HepG2 (cell line): ENCODE measurements around the gene CHFR. TPM values are rescaled to one million over a fixed set of nuclear protein-coding genes. Genes with fewer than 3 reads are reported as not detected.
A peak's percentile ranks its signal among the peaks of the same experiment; 100 is the strongest.

ENCODE experiments used
- ATAC-seq: fragments of 200-7000 bp; cut with Tn5 transposase; 3 replicates; pipeline ENCODE4 v1.9.1; 2020; ENCODE audit warnings: mild to moderate bottlenecking, moderate library complexity
- BruUV-seq: library from RNA; stranded (reverse); fragments of 400-500 nt; replicated peaks from 2 replicates; lab custom pipeline; 2021; lab: Mats Ljungman, UMichigan
- CTCF ChIA-PET: fragments of 300-600 bp; formaldehyde crosslinking; extraction: SDS; loops from one replicate; lab custom pipeline; 2021; ENCODE audit warnings: low total read pairs, inconsistent platforms, low intra/inter-chr PET ratio; lab: Yijun Ruan, JAX
- POLR2A ChIA-PET: fragments of 350-600 bp; sonication (Branson Sonifier 250); formaldehyde crosslinking; loops from one replicate; lab custom pipeline; 2020; ENCODE audit warnings: antibody characterized with exemption, inconsistent platforms; lab: Yijun Ruan, JAX
- DNase-seq: peaks from one replicate; pipeline ENCODE4 v3.0.0-alpha.2; 2015; ENCODE audit warnings: low spot score
- FAIRE-seq: peaks from 3 replicates; lab custom pipeline; 2011; peaks lifted over from hg19 to GRCh38; lab: Jason Lieb, UNC
- H2AFZ ChIP-seq: one replicate; pipeline ENCODE4 v1.6.1; 2011; ENCODE audit warnings: low read length, inconsistent platforms
- H3K27ac ChIP-seq: fragments of 300-600 bp; 3 replicates; pipeline ENCODE4 v1.8.0; 2011; ENCODE audit warnings: mixed run types, mild to moderate bottlenecking, mixed read lengths, low read length, inconsistent platforms; ENCODE audit not compliant: insufficient read depth; ENCODE audit errors: extremely low read length
- H3K27me3 ChIP-seq, 2 experiments: fragments of 200-600 bp in 1 of 2; 2 replicates in 1 of 2; 3 replicates in 1 of 2; pipeline versions ENCODE4 v1.6.0 to v1.8.0; 2011; ENCODE audit warnings: low read length in 2 of 2, mild to moderate bottlenecking in 2 of 2, moderate library complexity in 2 of 2, inconsistent platforms in 1 of 2; ENCODE audit not compliant: insufficient read depth in 2 of 2, control insufficient read depth in 1 of 2
- H3K36me3 ChIP-seq, 2 experiments: fragments of 200-600 bp in 1 of 2; replicated peaks in 1 of 2; 2 replicates in 1 of 2; 3 replicates in 1 of 2; pipeline versions ENCODE4 v1.5.1 to v1.8.0; 2011; ENCODE audit warnings: low read length in 2 of 2, inconsistent platforms in 1 of 2; ENCODE audit not compliant: insufficient read depth in 2 of 2, control insufficient read depth in 1 of 2
- H3K4me1 ChIP-seq: 2 replicates; pipeline ENCODE4 v1.5.1; 2012; ENCODE audit warnings: low read length, inconsistent platforms; ENCODE audit not compliant: insufficient read depth
- H3K4me2 ChIP-seq: 2 replicates; pipeline ENCODE4 v1.6.0; 2011; ENCODE audit warnings: low read depth, low read length, inconsistent platforms
- H3K4me3 ChIP-seq, 3 experiments: fragments of 200-600 bp in 1 of 3; sonication (generic), shearing (Covaris generic) in 1 of 3; replicated peaks in 1 of 3; 2 replicates each; pipeline ENCODE4 v1.5.1; 2011 to 2016; ENCODE audit warnings: low read length in 3 of 3, inconsistent platforms in 2 of 3, low read depth in 2 of 3, mild to moderate bottlenecking in 2 of 3, control low read depth in 1 of 3, mixed read lengths in 1 of 3; ENCODE audit not compliant: insufficient read depth in 1 of 3
- H3K79me2 ChIP-seq: one replicate; pipeline ENCODE4 v1.6.1; 2011; ENCODE audit warnings: low read length, inconsistent platforms; ENCODE audit not compliant: insufficient read depth
- H3K9ac ChIP-seq: 2 replicates; pipeline ENCODE4 v1.6.0; 2011; ENCODE audit warnings: mild to moderate bottlenecking, low read depth, low read length, inconsistent platforms; ENCODE audit not compliant: insufficient read depth
- H3K9me3 ChIP-seq: 2 replicates; pipeline ENCODE4 v1.5.1; 2012; ENCODE audit warnings: mild to moderate bottlenecking, low read length
- H4K20me1 ChIP-seq: 2 replicates; pipeline ENCODE4 v1.6.0; 2011; ENCODE audit warnings: inconsistent platforms, mild to moderate bottlenecking, low read length, moderate library complexity; ENCODE audit not compliant: insufficient read depth
- AGO2 ChIP-seq: fragments of 200-400 bp; formaldehyde crosslinking; optimal IDR thresholded peaks from 2 replicates; pipeline ENCODE3; 2017; ENCODE audit warnings: mild to moderate bottlenecking, low read depth, low read length, moderate library complexity
- WGBS: methylation state at CpG from one replicate; pipeline ENCODE4 v1.1.6; 2017; ENCODE audit warnings: low lambda C conversion rate; 5-methylcytosine and 5-hydroxymethylcytosine counted together
- in situ Hi-C: cut with HindIII; loops from 2 replicates; pipeline ENCODE4 v1.10.0; 2017; ENCODE audit warnings: low pct_unique_long_range_greater_than_20kb; ENCODE audit not compliant: extremely low pct_ligation_motif_present
- intact Hi-C: fragments of 100-400 bp; cut with micrococcal nuclease; formaldehyde crosslinking; loops from one replicate; pipeline ENCODE4 v1.10.0; 2022; ENCODE audit not compliant: unreplicated experiment
- polyA plus RNA-seq, 8 experiments: library from polyadenylated mRNA; depleted of rRNA in 3 of 8; stranded (reverse) in 7 of 8; unstranded in 1 of 8; fragments of >200 nt; fragmentation: Illumina TruSeq in 4 of 8; extraction: Trizol in 4 of 8; gene quantifications; 2 replicates each; pipeline versions ENCODE4 v1.2.1 to v1.2.3, GENCODE V29; 2011 to 2016; ENCODE audit warnings: low read depth in 4 of 8, missing spikeins in 1 of 8, mixed read lengths in 1 of 8; ENCODE audit not compliant: insufficient read depth in 1 of 8
- total RNA-seq, 5 experiments: library from RNA; depleted of rRNA; stranded (reverse); fragments of >200 nt; fragmentation: Illumina TruSeq; extraction: Trizol; gene quantifications; 2 replicates each; pipeline ENCODE4 v1.2.3, GENCODE V29; 2016; ENCODE audit warnings: low read depth in 1 of 5
- TF ChIP-seq, protein P1 (sequence below): sonication (generic); formaldehyde crosslinking; IDR thresholded peaks from 2 replicates; pipeline ENCODE4 v1.4.0; 2020; ENCODE audit warnings: missing genetic modification reagents, borderline replicate concordance

The CHFR gene
- total and polyA plus RNA-seq, 2 of the 13 experiments (the other 11 are each of a cell fraction or from before 2014, with no cell fraction given), result 21.4 to 21.5 TPM

GRCh38 chr12:132853285-132854092 lies 33.9 kb downstream of the CHFR start:
- no TSS peak for BruUV-seq
- 95% methylated on average over 31 of the region's 51 CpGs for WGBS
- no peak for FAIRE-seq
- no peak overlapping the region for H3K4me3 ChIP-seq
- ChIA-PET CTCF (no interaction called here), POLR2A (no interaction called here)
- no peaks in the 10 kb centered on the region for H3K4me1 ChIP-seq
- H3K9ac ChIP-seq, result no peak overlapping the region
- no peak overlapping the region for H3K27ac ChIP-seq
- intact Hi-C loops, result no loop called here
- H2AFZ ChIP-seq, result no peak overlapping the region
- in situ Hi-C loops, result no loop called here
- H3K9me3 ChIP-seq, result no peaks in the 10 kb centered on the region
- H3K36me3 ChIP-seq, result peaks cover 21 to 40% of the 10 kb centered on the region in 2 experiments; a peak in 4 of 5 replicates
- H3K79me2 ChIP-seq, result no peaks in the 10 kb centered on the region
- no peak for DNase-seq
- H3K27me3 ChIP-seq, result no peaks in the 10 kb centered on the region
- no peak overlapping the region for H3K4me2 ChIP-seq
- TF ChIP-seq AGO2, result peak; percentile 53
- TF ChIP-seq, protein P1, sequence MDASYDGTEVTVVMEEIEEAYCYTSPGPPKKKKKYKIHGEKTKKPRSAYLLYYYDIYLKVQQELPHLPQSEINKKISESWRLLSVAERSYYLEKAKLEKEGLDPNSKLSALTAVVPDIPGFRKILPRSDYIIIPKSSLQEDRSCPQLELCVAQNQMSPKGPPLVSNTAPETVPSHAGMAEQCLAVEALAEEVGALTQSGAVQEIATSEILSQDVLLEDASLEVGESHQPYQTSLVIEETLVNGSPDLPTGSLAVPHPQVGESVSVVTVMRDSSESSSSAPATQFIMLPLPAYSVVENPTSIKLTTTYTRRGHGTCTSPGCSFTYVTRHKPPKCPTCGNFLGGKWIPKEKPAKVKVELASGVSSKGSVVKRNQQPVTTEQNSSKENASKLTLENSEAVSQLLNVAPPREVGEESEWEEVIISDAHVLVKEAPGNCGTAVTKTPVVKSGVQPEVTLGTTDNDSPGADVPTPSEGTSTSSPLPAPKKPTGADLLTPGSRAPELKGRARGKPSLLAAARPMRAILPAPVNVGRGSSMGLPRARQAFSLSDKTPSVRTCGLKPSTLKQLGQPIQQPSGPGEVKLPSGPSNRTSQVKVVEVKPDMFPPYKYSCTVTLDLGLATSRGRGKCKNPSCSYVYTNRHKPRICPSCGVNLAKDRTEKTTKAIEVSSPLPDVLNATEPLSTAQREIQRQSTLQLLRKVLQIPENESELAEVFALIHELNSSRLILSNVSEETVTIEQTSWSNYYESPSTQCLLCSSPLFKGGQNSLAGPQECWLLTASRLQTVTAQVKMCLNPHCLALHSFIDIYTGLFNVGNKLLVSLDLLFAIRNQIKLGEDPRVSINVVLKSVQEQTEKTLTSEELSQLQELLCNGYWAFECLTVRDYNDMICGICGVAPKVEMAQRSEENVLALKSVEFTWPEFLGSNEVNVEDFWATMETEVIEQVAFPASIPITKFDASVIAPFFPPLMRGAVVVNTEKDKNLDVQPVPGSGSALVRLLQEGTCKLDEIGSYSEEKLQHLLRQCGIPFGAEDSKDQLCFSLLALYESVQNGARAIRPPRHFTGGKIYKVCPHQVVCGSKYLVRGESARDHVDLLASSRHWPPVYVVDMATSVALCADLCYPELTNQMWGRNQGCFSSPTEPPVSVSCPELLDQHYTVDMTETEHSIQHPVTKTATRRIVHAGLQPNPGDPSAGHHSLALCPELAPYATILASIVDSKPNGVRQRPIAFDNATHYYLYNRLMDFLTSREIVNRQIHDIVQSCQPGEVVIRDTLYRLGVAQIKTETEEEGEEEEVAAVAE (CRISPR knock-in tag), result no peak
- H4K20me1 ChIP-seq, result no peaks in the 10 kb centered on the region
- ATAC-seq, result no peak
